Spleen (tissue), 11 donors: ENCODE measurements around the gene PNLIP. TPM values are rescaled to one million over a fixed set of nuclear protein-coding genes. Genes with fewer than 3 reads are reported as not detected.

Source experiments
- DNase-seq: peaks from one replicate; pipeline ENCODE4 v3.0.0-alpha.2; 2020
- H3K27ac ChIP-seq, 8 donors: fragments of 200-600 bp; sonication (generic) in 7 of 8; 1 replicate in 4 of 8; 2 replicates in 4 of 8; pipeline versions ENCODE4 v1.5.0 to v1.8.0; 2016 to 2021; ENCODE audit warnings: inconsistent platforms in 4 of 8, mild to moderate bottlenecking in 4 of 8, moderate library complexity in 1 of 8
- H3K27me3 ChIP-seq, 7 donors: fragments of 200-600 bp; sonication (generic) in 6 of 7; replicated peaks in 1 of 7; 1 replicate in 4 of 7; 2 replicates in 3 of 7; pipeline versions ENCODE4 v1.5.0 to v1.8.0; 2016 to 2021; ENCODE audit warnings: inconsistent platforms in 3 of 7, mild to moderate bottlenecking in 1 of 7
- H3K36me3 ChIP-seq, 6 donors: fragments of 200-600 bp; sonication (generic) in 5 of 6; 1 replicate in 4 of 6; 2 replicates in 2 of 6; pipeline versions ENCODE4 v1.5.0 to v1.8.0; 2016 to 2021; ENCODE audit warnings: inconsistent platforms in 2 of 6
- H3K4me1 ChIP-seq, 6 donors: fragments of 200-600 bp; sonication (generic) in 5 of 6; 1 replicate in 3 of 6; 2 replicates in 3 of 6; pipeline versions ENCODE4 v1.5.0 to v1.8.0; 2016 to 2021; ENCODE audit warnings: inconsistent platforms in 3 of 6
- H3K4me3 ChIP-seq, 8 donors: fragments of 200-600 bp; sonication (generic) in 7 of 8; 1 replicate in 4 of 8; 2 replicates in 4 of 8; pipeline versions ENCODE4 v1.5.0 to v1.8.0; 2016 to 2021; ENCODE audit warnings: inconsistent platforms in 4 of 8, mild to moderate bottlenecking in 4 of 8, moderate library complexity in 2 of 8
- H3K9me3 ChIP-seq, 8 donors: fragments of 200-600 bp; sonication (generic) in 7 of 8; 1 replicate in 4 of 8; 2 replicates in 4 of 8; pipeline versions ENCODE4 v1.5.0 to v1.8.0; 2016 to 2021; ENCODE audit warnings: inconsistent platforms in 4 of 8
- POLR2A ChIP-seq, 3 donors: fragments of 450-650 bp; IDR thresholded peaks; one replicate each; pipeline ENCODE4 v1.5.1; 2017; ENCODE audit warnings: antibody characterized with exemption in 3 of 3, mild to moderate bottlenecking in 1 of 3
- POLR2AphosphoS5 ChIP-seq, 3 donors: sonication (generic); formaldehyde crosslinking; IDR thresholded peaks; one replicate each; pipeline ENCODE4 v1.5.1; 2017; ENCODE audit warnings: antibody characterized with exemption in 3 of 3
- WGBS, 5 donors: extraction: QIAGEN DNeasy Blood & Tissue Kit in 3 of 5; methylation state at CpG; one replicate each; pipeline versions ENCODE4 v1.1.5 to v1.1.7; 2013 to 2018; 5-methylcytosine and 5-hydroxymethylcytosine counted together
- intact Hi-C: fragments of 100-400 bp; cut with DNase I; formaldehyde crosslinking; loops from one replicate; pipeline ENCODE4 v1.15.0; 2023; ENCODE audit warnings: low total_unique reads
- polyA plus RNA-seq, 3 donors: library from polyadenylated mRNA; stranded (reverse); fragments of 200-250 nt; gene quantifications; one replicate each; pipeline ENCODE4 v1.2.1, GENCODE V29; 2013
- total RNA-seq, 7 donors: library from RNA; depleted of rRNA in 3 of 7; stranded (reverse); fragments of >200 nt in 3 of 7; fragmentation: NEBNext Ultra II Directional in 4 of 7; extraction: Animal tissue kit (Norgen Biotek cat#: 25700) in 4 of 7; gene quantifications; one replicate each; pipeline versions ENCODE4 v1.1.0 to v1.2.1, GENCODE V29; 2016 to 2021
- TF ChIP-seq, protein P1 (sequence below), 11 experiments: fragments of 200-600 bp in 7 of 11; fragments of 450-650 bp in 4 of 11; sonication (generic) in 4 of 11; IDR thresholded peaks in 8 of 11; conservative IDR thresholded peaks in 3 of 11; 1 replicate in 7 of 11; 2 replicates in 4 of 11; pipeline versions ENCODE4 v1.4.0 to v1.8.0; 2016 to 2021; ENCODE audit warnings: antibody characterized with exemption in 11 of 11, inconsistent platforms in 4 of 11, mild to moderate bottlenecking in 1 of 11
- donor health status: healthy with polysubstance abuse.
- donor health status: DM: no; HTN: no; CAD: no; lungs with moderate emphysema.
- donor health status: DM: no; HTN: no; CAD: no.
- donor health status: Bipolar disorder and iron deficiency.
- donor health status: healthy.
- donor health status: DM: no; HTN: no; CAD: no.
- donor health status: DM: yes; HTN: yes; CAD: no.

The PNLIP gene
- total and polyA plus RNA-seq, 10 donors = 0.18 to 3.0 (median 1.2) TPM; not detected in 5

- H3K27ac ChIP-seq = no peak overlapping the region
- TF ChIP-seq POLR2A (IDR thresholded peaks at IDR 0.05) = no peak
- TF ChIP-seq, protein P1, sequence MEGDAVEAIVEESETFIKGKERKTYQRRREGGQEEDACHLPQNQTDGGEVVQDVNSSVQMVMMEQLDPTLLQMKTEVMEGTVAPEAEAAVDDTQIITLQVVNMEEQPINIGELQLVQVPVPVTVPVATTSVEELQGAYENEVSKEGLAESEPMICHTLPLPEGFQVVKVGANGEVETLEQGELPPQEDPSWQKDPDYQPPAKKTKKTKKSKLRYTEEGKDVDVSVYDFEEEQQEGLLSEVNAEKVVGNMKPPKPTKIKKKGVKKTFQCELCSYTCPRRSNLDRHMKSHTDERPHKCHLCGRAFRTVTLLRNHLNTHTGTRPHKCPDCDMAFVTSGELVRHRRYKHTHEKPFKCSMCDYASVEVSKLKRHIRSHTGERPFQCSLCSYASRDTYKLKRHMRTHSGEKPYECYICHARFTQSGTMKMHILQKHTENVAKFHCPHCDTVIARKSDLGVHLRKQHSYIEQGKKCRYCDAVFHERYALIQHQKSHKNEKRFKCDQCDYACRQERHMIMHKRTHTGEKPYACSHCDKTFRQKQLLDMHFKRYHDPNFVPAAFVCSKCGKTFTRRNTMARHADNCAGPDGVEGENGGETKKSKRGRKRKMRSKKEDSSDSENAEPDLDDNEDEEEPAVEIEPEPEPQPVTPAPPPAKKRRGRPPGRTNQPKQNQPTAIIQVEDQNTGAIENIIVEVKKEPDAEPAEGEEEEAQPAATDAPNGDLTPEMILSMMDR (IDR thresholded peaks at IDR 0.05 in 8 of 11, conservative IDR thresholded peaks at IDR 0.05 in 3 of 11) = no peak
- TF ChIP-seq POLR2AphosphoS5 (IDR thresholded peaks at IDR 0.05) = no peak
- H3K4me3 ChIP-seq = no peak overlapping the region
- no peaks in the 10 kb centered on the region for H3K36me3 ChIP-seq
- H3K27me3 ChIP-seq = no peaks in the 10 kb centered on the region
- H3K4me1 ChIP-seq = no peaks in the 10 kb centered on the region
- WGBS, 5 donors = 75 to 92% (median 86%) methylated on average over 2 of the region's 2 CpGs
- intact Hi-C loops = no loop called here
- H3K9me3 ChIP-seq = peaks cover 0 to 4% (median 0%) of the 10 kb centered on the region in 8 donors
- DNase-seq = no peak
Observed at GRCh38 chr10:116589926-116590325, 44.2 kb downstream of the PNLIP start.

DNA sequence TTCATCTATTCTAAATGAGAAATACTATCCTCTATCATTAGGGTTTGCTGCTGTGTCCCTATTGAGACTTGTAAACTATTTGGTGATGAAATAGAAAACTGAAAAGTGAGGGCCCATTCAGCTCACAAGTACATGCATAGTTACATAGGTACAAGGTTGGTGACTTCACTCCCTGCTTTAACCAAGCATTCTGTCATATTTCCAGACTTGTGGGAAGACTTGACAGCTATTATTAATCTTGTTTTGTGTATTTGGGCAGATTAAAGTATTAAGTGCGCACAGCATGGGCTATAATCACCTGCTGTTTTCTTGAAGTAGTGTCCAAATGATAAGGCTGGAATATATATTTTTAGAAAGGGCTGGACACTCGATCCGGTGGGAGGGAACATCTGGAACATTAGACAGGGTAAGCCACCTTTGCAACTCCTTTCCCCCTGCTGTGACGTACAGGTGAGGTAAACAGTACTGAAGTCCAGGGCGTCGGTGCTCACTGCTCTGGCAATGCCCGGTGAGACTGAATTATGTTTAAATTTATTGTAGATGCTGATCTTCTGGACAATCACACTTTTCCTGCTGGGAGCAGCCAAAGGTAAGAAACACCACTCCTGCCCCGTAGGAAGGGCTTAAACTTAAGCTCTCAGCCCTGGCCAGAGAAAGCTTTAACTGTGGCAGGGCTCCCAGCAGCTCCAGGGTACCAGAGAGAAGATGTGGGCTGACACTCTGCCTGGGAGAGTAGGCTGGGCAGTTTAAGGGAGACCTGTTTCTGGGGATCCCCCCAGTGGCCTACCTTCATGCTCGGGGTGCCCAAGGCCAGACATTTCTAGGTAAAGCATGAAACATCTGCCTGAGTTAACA is 45.1 kb downstream of the PNLIP start, which contains the start of gene PNLIPRP1:
Gene PNLIPRP1 (plus strand): TSS at position 370 of the 855 bp plus-strand sequence. CDS start 171 bp downstream, at position 541.
- Histone ChIP-seq H3K36me3 (no peaks in the 10 kb centered on the region), H3K27ac (no peak within 1 kb of the TSS), H3K4me3 (no peak within 1 kb of the TSS), H3K9me3 (peaks cover 0 to 4% (median 0%) of the 10 kb centered on the region in 8 donors), H3K4me1 (no peaks in the 10 kb centered on the region), H3K27me3 (peaks cover 0 to 3% (median 0%) of the 10 kb centered on the region in 7 donors)
- 81 to 85% (median 84%) methylated on average over 9 of the region's 9 CpGs for WGBS, 5 donors
- DNase-seq = no peak
- TF ChIP-seq POLR2AphosphoS5 (IDR thresholded peaks at IDR 0.05) (no peak), POLR2A (IDR thresholded peaks at IDR 0.05) (no peak)
- TF ChIP-seq, protein P1 (IDR thresholded peaks at IDR 0.05 in 8 of 11, conservative IDR thresholded peaks at IDR 0.05 in 3 of 11) = no peak
- intact Hi-C loops = no loop called here

- no peak for TF ChIP-seq POLR2AphosphoS5 (IDR thresholded peaks at IDR 0.05)
- TF ChIP-seq POLR2A (IDR thresholded peaks at IDR 0.05) = no peak
- TF ChIP-seq, protein P1 (IDR thresholded peaks at IDR 0.05 in 8 of 11, conservative IDR thresholded peaks at IDR 0.05 in 3 of 11) = no peak
Observed at GRCh38 chr10:116593139-116593740, 47.5 kb downstream of the PNLIP start.

GRCh38 chr10:116594525-116595035 is 48.8 kb downstream of the PNLIP start:
- Histone ChIP-seq H3K4me1 (no peaks in the 10 kb centered on the region), H3K27me3 (peaks cover 0 to 6% (median 0%) of the 10 kb centered on the region in 7 donors), H3K36me3 (no peaks in the 10 kb centered on the region), H3K9me3 (no peaks in the 10 kb centered on the region), H3K27ac (no peak overlapping the region), H3K4me3 (no peak overlapping the region)
- intact Hi-C loops = no loop called here
- WGBS, 5 donors = 81 to 89% (median 84%) methylated on average over 7 of the region's 7 CpGs
- TF ChIP-seq POLR2A (IDR thresholded peaks at IDR 0.05) = no peak
- TF ChIP-seq, protein P1 (IDR thresholded peaks at IDR 0.05 in 8 of 11, conservative IDR thresholded peaks at IDR 0.05 in 3 of 11) = no peak
- TF ChIP-seq POLR2AphosphoS5 (IDR thresholded peaks at IDR 0.05) = no peak
- DNase-seq = no peak

More at GRCh38 chr10:116593139-116593740, 47.5 kb downstream of the PNLIP start:
- Histone ChIP-seq H3K27ac (no peak overlapping the region), H3K27me3 (peaks cover 0 to 6% (median 0%) of the 10 kb centered on the region in 7 donors), H3K4me3 (no peak overlapping the region), H3K9me3 (peaks cover 0 to 4% (median 0%) of the 10 kb centered on the region in 8 donors), H3K4me1 (no peaks in the 10 kb centered on the region), H3K36me3 (no peaks in the 10 kb centered on the region)
- no peak for DNase-seq
- intact Hi-C loops = no loop called here
- 85 to 91% (median 88%) methylated on average over 5 of the region's 5 CpGs for WGBS, 5 donors
